Thyroid gland (tissue), 4 donors: ENCODE data around the gene MAN2A2.

ENCODE experiments used
- CTCF ChIP-seq, 6 experiments: fragments of 200-600 bp in 3 of 6; fragments of 450-650 bp in 3 of 6; sonication (generic) in 3 of 6; IDR thresholded peaks; one replicate each; pipeline ENCODE4 v1.5.1; 2016 to 2019; ENCODE audit warnings: antibody characterized with exemption in 6 of 6, mild to moderate bottlenecking in 2 of 6, inconsistent platforms in 1 of 6, moderate library complexity in 1 of 6
- POLR2A ChIP-seq, 2 donors: fragments of 450-650 bp; IDR thresholded peaks; one replicate each; pipeline ENCODE4 v1.6.1; 2017; ENCODE audit warnings: antibody characterized with exemption in 2 of 2, mild to moderate bottlenecking in 2 of 2, moderate library complexity in 1 of 2

GRCh38 chr15:90934949-90935751 lies 32.0 kb downstream of the MAN2A2 start, which contains the start of gene UNC45A:
- TF ChIP-seq CTCF (IDR thresholded peaks at IDR 0.05) (peak in 1 of 6 experiments; percentile 5), POLR2A (IDR thresholded peaks at IDR 0.05) (peak in 1 of 2 donors; percentile 94)
